ENCODE measurements around the gene SNRNP27. TPM values are rescaled to one million over a fixed set of nuclear protein-coding genes. Genes with fewer than 3 reads are reported as not detected.
A peak's percentile ranks its signal among the peaks of the same experiment; 100 is the strongest.

Gene SNRNP27
- total RNA-seq, 1 donor from 2014 or later, result 41.0 TPM

DNA sequence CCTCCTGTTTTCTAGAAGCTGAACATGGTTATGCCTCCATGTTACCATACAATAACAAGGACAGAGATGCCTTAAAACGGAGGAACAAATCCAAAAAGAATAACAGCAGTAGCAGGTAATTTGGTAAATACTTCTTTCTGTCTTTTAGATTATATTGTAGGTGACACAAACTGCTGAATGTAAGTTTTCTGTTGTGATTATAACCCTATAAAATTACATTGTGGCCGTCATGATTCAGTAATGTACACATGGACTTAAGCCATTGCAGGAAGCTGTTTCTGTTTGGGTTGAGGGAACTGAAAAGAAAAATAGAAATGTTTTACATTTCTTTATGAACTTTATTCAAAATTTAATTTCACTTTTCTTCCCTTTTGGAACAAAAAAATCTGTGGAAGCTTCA, 22.4 kb downstream of the SNRNP27 start:
- Histone ChIP-seq H3K36me3 (peaks cover 17% of the 10 kb centered on the region), H3K9me3 (no peaks in the 10 kb centered on the region), H3K27me3 (no peaks in the 10 kb centered on the region), H3K4me1 (peaks cover 4% of the 10 kb centered on the region), H3K27ac (peak overlapping the region; percentile 84), H3K4me3 (peak overlapping the region; percentile 79)
- TF ChIP-seq, protein P1, sequence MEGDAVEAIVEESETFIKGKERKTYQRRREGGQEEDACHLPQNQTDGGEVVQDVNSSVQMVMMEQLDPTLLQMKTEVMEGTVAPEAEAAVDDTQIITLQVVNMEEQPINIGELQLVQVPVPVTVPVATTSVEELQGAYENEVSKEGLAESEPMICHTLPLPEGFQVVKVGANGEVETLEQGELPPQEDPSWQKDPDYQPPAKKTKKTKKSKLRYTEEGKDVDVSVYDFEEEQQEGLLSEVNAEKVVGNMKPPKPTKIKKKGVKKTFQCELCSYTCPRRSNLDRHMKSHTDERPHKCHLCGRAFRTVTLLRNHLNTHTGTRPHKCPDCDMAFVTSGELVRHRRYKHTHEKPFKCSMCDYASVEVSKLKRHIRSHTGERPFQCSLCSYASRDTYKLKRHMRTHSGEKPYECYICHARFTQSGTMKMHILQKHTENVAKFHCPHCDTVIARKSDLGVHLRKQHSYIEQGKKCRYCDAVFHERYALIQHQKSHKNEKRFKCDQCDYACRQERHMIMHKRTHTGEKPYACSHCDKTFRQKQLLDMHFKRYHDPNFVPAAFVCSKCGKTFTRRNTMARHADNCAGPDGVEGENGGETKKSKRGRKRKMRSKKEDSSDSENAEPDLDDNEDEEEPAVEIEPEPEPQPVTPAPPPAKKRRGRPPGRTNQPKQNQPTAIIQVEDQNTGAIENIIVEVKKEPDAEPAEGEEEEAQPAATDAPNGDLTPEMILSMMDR (IDR thresholded peaks at IDR 0.05), result no peak
- DNase-seq, result no peak
- no peak for ATAC-seq
- intact Hi-C loops (cut with DNase I), result loop anchor here (10.0 kb wide), 1 partner anchor 389 kb away; the partner anchor contains the start of gene FAM136A

DNA sequence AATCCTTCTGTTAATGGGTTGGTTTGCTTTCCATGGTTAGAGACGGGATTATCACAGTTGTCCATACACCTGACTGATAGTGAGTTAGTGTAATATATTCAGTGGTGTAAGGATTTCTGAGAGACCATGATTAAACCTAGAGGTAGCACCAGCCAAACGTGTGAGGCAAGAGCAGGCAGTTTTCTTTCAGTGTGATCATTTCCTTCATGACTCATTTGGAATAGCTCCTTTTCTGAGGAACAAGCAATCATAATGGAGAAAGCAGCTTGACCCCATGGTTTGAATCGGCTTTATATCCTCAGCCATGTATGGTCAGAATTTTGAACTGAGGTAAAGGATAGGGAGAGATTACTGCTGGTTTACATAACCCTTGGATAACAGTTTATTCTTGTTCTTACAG, 24.1 kb downstream of the SNRNP27 start:
- no peak for DNase-seq
- intact Hi-C loops (cut with DNase I), result loop anchor here (10.0 kb wide), 1 partner anchor 387 kb away; the partner anchor contains the start of gene FAM136A
- H3K4me3 ChIP-seq, result no peak overlapping the region
- peaks cover 31% of the 10 kb centered on the region for H3K36me3 ChIP-seq
- no peaks in the 10 kb centered on the region for H3K27me3 ChIP-seq
- no peaks in the 10 kb centered on the region for H3K9me3 ChIP-seq
- peak overlapping the region; percentile 51 for H3K27ac ChIP-seq
- peaks cover 4% of the 10 kb centered on the region for H3K4me1 ChIP-seq
- no peak for ATAC-seq
- TF ChIP-seq, protein P1 (IDR thresholded peaks at IDR 0.05), result no peak

DNA sequence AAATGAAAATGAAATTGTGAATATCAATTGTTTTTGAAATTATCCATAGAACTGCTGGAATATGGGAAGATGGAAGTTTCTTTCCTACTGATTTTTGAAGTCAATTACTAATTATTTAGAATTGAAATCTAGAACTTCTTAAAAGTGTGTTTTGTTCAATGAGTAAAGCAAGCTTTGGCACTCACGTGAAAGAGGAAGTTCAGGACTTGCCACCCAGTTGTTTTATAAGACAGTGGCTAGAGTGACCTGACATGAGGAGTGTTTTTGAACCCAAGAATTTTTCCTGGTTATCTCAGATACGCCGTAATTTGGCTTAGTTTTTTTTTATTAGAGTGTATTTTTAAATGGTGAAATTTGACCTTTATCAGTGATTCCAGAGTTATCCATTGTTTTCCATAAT, 24.6 kb downstream of the SNRNP27 start:
- Histone ChIP-seq H3K27me3 (no peaks in the 10 kb centered on the region), H3K4me1 (peaks cover 4% of the 10 kb centered on the region), H3K9me3 (no peaks in the 10 kb centered on the region), H3K27ac (peak overlapping the region; percentile 51), H3K36me3 (peaks cover 37% of the 10 kb centered on the region), H3K4me3 (no peak overlapping the region)
- DNase-seq (no peak), ATAC-seq (no peak)
- TF ChIP-seq, protein P1 (IDR thresholded peaks at IDR 0.05), result no peak
- intact Hi-C loops (cut with DNase I), result loop anchor here (10.0 kb wide), 1 partner anchor 386 kb away; the partner anchor contains the start of gene FAM136A

DNA sequence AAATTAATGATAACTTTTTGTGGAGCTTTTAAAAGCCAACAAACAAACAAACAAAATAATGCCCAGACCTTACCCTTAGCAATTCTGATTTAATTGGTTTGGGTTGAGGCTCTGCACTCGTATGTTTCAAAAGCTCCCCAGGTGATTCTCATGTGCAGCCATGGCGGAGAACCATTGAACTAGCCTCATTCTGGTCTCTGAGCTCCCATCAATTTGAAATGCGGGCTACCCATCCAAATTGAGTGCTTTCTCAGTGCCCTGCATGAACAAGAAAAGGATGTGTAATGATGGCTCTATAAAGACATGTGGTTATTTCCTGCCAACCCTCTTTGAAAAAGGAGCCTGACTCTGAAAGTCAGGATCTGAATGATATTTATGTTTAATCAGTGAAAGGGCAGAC, 29.4 kb downstream of the SNRNP27 start:
- no peak for ATAC-seq
- no peak overlapping the region for H3K27ac ChIP-seq
- no peak for DNase-seq
- peaks cover 43% of the 10 kb centered on the region for H3K36me3 ChIP-seq
- intact Hi-C loops (cut with DNase I), result loop anchor here (10.0 kb wide), 1 partner anchor 142 kb away; no protein-coding TSS in a partner anchor
- H3K9me3 ChIP-seq, result no peaks in the 10 kb centered on the region
- H3K27me3 ChIP-seq, result no peaks in the 10 kb centered on the region
- no peaks in the 10 kb centered on the region for H3K4me1 ChIP-seq
- TF ChIP-seq, protein P1 (IDR thresholded peaks at IDR 0.05), result no peak
- H3K4me3 ChIP-seq, result no peak overlapping the region

DNA sequence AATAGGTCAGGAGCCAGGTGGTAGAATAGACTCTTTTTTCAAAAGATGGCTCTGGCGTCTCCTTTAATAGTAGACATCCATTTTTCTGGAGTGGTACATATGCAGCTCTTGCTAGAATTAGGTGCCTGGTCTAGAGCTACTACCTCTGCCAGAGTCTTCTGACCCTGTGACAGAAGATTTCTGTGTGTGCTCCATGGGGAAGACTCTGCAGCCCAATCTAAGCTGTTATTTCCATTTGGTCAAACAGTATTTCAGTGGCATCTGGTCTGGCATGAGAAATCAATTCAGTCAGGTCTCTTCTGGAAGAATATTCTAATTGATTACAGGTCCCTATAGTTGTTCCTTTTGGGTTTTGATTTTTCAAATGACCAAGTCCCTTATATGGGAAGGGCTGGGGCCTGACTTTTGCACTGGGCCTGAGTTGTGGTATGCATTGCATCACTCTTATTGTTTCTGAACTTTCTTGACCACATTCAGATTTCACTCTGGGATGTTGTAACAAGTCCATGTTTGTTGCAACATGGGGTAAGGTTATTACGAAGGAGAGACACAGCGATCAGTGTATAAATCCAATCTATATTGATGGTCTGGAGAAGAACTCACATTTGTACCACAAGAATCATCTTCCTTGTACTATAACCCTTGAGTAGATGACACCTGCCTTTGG, 33.2 kb downstream of the SNRNP27 start:
- peaks cover 21% of the 10 kb centered on the region for H3K36me3 ChIP-seq
- peak; percentile 74 for ATAC-seq
- peaks cover 1% of the 10 kb centered on the region for H3K4me1 ChIP-seq
- no peak for DNase-seq
- no peaks in the 10 kb centered on the region for H3K27me3 ChIP-seq
- no peak overlapping the region for H3K27ac ChIP-seq
- TF ChIP-seq, protein P1 (IDR thresholded peaks at IDR 0.05), result no peak
- intact Hi-C loops (cut with DNase I), result loop anchor here (10.0 kb wide), 1 partner anchor 138 kb away; no protein-coding TSS in a partner anchor
- H3K9me3 ChIP-seq, result no peaks in the 10 kb centered on the region
- H3K4me3 ChIP-seq, result no peak overlapping the region

Data from upper lobe of right lung (tissue), 1 donor.